ENCODE measurements around the gene CD320.

CD320 gene

DNA sequence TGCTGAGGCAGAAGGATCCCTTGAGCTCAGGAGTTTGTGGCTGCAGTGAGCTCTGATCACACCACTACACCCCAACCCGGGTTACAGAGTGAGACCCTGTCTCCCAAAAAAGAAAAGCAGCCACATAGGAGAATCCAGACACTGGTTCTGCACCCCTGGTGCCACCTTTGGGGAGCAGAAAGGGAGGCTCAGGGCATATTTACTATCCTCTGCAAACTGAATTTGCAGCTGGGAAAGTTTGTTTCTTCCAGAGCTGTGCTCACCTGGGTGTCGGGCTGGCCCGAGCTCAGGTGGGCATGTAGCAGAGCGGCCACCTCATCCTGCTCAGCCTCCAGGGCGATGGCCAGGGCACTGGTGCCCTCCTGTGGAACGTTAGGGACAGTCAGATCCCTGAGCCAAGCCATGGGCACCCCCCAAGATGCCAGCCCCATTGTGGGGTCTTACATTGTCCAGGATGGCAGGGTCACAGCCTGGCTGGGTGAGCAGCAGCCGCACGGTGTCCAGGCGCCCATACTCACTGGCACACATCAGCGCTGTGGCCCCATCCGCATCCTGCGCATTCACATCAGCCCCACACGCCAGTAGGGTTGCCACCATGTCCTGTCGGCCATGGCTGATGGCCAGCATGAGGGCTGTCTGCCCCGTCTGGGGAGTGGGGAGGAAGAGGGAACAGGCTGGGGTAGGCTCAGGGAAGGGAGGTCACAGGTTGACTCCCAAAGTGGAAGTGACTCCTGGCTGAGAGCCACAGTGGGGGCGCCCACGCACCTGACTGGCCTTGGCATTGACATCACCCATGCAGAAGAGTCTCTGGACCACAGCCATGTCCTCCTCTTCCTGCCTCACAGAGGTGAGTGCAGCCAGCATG, 16.3 kb upstream of the CD320 start:
- Histone ChIP-seq H3K27me3 (ENCODE audit: insufficient read depth, low read depth, severe bottlenecking) (no peaks in the 10 kb centered on the region), H3K27ac (no peak overlapping the region), H3K4me3 (ENCODE audit: low read depth, low read length) (no peak overlapping the region), H3K9me3 (ENCODE audit: severe bottlenecking) (peaks cover 4% of the 10 kb centered on the region), H3K36me3 (peaks cover 28% of the 10 kb centered on the region)
- TF ChIP-seq, protein P1, sequence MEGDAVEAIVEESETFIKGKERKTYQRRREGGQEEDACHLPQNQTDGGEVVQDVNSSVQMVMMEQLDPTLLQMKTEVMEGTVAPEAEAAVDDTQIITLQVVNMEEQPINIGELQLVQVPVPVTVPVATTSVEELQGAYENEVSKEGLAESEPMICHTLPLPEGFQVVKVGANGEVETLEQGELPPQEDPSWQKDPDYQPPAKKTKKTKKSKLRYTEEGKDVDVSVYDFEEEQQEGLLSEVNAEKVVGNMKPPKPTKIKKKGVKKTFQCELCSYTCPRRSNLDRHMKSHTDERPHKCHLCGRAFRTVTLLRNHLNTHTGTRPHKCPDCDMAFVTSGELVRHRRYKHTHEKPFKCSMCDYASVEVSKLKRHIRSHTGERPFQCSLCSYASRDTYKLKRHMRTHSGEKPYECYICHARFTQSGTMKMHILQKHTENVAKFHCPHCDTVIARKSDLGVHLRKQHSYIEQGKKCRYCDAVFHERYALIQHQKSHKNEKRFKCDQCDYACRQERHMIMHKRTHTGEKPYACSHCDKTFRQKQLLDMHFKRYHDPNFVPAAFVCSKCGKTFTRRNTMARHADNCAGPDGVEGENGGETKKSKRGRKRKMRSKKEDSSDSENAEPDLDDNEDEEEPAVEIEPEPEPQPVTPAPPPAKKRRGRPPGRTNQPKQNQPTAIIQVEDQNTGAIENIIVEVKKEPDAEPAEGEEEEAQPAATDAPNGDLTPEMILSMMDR (IDR thresholded peaks at IDR 0.05; ENCODE audit: low read depth, low read length), result no peak
- DNase-seq, result no peak

DNA sequence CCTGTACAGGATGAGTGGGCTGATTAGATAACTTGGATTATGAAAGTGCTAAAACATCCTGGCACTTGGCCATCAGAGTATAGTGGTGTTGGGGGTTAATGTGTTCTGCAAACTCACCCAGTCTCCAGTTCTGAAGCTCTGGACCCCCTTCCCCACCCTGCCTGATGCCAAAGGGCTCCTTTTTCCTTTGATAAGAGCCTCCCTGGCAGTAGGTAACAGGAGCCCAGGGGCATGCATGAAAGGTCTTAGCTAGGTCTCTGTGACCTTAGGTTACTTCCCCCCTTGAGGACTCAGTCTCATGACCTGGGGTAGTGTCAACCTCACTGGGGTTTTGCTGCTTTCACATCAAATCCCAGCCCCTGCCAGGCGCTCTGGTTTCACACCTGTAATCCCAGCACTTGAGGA, 15.6 kb upstream of the CD320 start:
- H3K4me3 ChIP-seq (ENCODE audit: low read depth, low read length), result no peak overlapping the region
- TF ChIP-seq, protein P1 (IDR thresholded peaks at IDR 0.05; ENCODE audit: low read depth, low read length), result no peak
- no peaks in the 10 kb centered on the region for H3K27me3 ChIP-seq (ENCODE audit: insufficient read depth, low read depth, severe bottlenecking)
- peaks cover 28% of the 10 kb centered on the region for H3K36me3 ChIP-seq
- no peak for DNase-seq
- peaks cover 4% of the 10 kb centered on the region for H3K9me3 ChIP-seq (ENCODE audit: severe bottlenecking)
- no peak overlapping the region for H3K27ac ChIP-seq

DNA sequence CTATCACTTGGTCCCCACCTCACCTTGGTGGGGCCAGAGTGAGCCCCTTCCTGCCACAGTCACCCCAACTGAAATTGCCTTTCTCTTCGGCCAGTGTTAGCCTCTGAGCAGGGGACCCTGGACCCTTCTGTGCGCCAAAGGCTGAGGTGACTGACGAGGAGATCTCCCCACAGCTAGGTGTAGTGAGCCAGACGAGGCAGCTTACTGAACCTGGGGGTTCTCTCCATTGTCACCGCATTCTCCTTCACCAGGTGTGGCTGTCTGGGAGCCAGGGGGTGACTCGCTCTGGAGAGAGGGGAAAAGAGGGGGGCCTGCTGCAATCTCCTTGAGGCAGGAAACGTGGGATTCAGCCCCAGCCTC, 14.5 kb upstream of the CD320 start:
- Histone ChIP-seq H3K9me3 (ENCODE audit: severe bottlenecking) (peaks cover 4% of the 10 kb centered on the region), H3K36me3 (peaks cover 28% of the 10 kb centered on the region), H3K27ac (no peak overlapping the region), H3K27me3 (ENCODE audit: insufficient read depth, low read depth, severe bottlenecking) (no peaks in the 10 kb centered on the region), H3K4me3 (ENCODE audit: low read depth, low read length) (peak overlapping the region; percentile 71; the same call in 1 of the 2 replicates)
- TF ChIP-seq, protein P1 (IDR thresholded peaks at IDR 0.05; ENCODE audit: low read depth, low read length), result no peak
- no peak for DNase-seq

DNA sequence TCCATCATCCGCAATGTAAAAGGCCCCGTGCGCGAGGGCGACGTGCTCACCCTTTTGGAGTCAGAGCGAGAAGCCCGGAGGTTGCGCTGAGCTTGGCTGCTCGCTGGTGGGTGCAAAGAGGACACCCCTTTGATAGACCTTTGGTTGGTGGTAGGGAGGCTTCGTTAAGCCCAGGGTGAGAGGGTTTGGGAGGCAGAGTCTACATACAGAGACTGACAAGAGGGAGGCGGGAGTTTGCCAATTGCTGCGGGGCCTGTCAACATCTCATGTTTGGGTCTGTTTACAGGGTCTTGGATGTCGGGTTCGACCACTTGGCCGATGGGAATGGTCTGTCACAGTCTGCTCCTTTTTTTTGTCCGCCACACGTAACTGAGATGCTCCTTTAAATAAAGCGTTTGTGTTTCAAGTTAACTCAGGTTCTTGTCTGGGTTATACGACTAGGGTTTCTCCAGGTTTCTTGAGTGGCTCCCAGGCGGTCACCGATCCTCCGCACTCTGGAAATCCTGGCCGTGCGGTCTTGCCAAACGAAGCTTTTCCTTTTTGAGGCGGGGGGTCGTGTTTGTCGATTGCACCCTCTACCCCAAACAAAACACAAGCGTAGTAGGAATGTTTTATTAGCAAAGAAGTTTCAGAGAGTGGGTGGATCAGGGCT, 14.0 kb upstream of the CD320 start:
- Histone ChIP-seq H3K36me3 (peaks cover 28% of the 10 kb centered on the region), H3K4me3 (ENCODE audit: low read depth, low read length) (peak overlapping the region; percentile 71), H3K9me3 (ENCODE audit: severe bottlenecking) (peaks cover 3% of the 10 kb centered on the region), H3K27me3 (ENCODE audit: insufficient read depth, low read depth, severe bottlenecking) (no peaks in the 10 kb centered on the region), H3K27ac (peak overlapping the region; percentile 85)
- DNase-seq, result no peak
- TF ChIP-seq, protein P1 (IDR thresholded peaks at IDR 0.05; ENCODE audit: low read depth, low read length), result no peak

DNA sequence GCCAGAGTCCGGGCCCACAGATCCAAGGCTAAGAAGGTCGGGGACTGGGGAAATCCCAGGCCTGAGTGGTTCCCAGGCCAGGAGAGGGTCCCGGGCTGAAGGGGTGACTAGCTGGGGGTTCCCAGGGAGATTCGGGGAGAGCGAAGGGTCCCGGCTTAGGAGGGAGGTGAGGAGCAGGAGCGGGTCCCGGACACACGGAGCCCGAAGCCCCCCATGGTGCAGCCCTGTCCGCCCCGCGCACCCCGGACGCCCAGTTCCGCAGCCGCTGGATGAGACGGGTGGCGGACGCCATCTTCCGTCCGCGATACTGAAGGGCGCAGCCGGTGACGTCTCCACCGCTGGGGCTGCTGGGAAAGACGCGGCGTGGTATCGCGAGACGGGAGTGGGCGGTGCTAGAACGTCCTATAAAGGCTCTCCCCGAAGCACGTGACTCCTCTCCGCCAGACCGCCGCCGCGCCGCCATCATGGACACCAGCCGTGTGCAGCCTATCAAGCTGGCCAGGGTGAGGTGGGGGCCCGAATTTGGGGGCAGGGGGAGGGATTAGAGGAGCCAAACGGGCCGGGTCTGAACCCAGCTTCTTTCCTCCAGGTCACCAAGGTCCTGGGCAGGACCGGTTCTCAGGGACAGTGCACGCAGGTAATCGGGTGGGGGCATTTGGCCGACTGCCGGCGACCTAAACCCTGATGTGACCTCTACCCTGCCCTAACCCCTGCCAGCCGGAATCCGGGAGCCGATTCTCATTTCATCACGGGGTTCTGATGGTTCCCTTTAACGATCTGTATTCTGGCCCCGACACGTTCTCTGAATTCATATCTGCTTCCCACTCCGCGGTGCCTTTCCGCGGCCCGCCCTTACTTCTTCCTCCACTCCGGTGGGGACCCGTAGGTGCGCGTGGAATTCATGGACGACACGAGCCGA, 13.2 kb upstream of the CD320 start, which contains the start of the genes NDUFA7 and RPS28:
Gene NDUFA7 (minus strand): TSS at position 309 of the 919 bp plus-strand sequence. CDS start 17 bp downstream, at position 292.
Gene RPS28 (plus strand): TSS at position 430 of the 919 bp plus-strand sequence. CDS start 35 bp downstream, at position 465.
- H3K27me3 ChIP-seq (ENCODE audit: insufficient read depth, low read depth, severe bottlenecking), result no peaks in the 10 kb centered on the region
- peak; percentile 96 for DNase-seq
- H3K4me3 ChIP-seq (ENCODE audit: low read depth, low read length), result peak within 1 kb of the TSS; percentile 71
- TF ChIP-seq, protein P1 (IDR thresholded peaks at IDR 0.05; ENCODE audit: low read depth, low read length), result peak; percentile 48
- peaks cover 28% of the 10 kb centered on the region for H3K36me3 ChIP-seq
- peaks cover 2% of the 10 kb centered on the region for H3K9me3 ChIP-seq (ENCODE audit: severe bottlenecking)
- H3K27ac ChIP-seq, result peak within 1 kb of the TSS; percentile 85

Data from WERI-Rb-1 (cell line).